ENCODE results near the gene CDK15. TPM values are rescaled to one million over a fixed set of nuclear protein-coding genes. Genes with fewer than 3 reads are reported as not detected.
"Not testable (repeated sequence)": the region's sequence is repeated elsewhere in the genome, so short reads cannot be mapped to it uniquely, and the experiment has no call there.

Gene CDK15
- 0.07 TPM in 1 of 2 replicates, not detected in the other for total RNA-seq
- long read RNA-seq, partial matches to known transcripts = 0 of 1 reads
- long read RNA-seq, other reads (novel, unspliced or antisense) = 1 of 1 reads

GRCh38 chr2:201806442-201807170, at the start of gene CDK15:
Gene CDK15 (plus strand): TSS chr2:201806537. CDS start chr2:201806665, 128 bp downstream.
- H3K27me3 Mint-ChIP-seq = peaks cover 3% of the 10 kb centered on the region
- DNase-seq (ENCODE audit: low spot score, unreplicated experiment) = no peak
- peaks cover 26% of the 10 kb centered on the region for H3K4me1 Mint-ChIP-seq (ENCODE audit: low read depth)
- no peak within 1 kb of the TSS for H3K27ac Mint-ChIP-seq
- no peaks in the 10 kb centered on the region for H3K36me3 Mint-ChIP-seq (ENCODE audit: insufficient read depth)
- no peak within 1 kb of the TSS for H3K4me3 Mint-ChIP-seq (ENCODE audit: low read depth)
- H3K9me3 Mint-ChIP-seq (ENCODE audit: low read depth) = no peaks in the 10 kb centered on the region
- no peak for TF ChIP-seq CTCF (IDR thresholded peaks at IDR 0.05; ENCODE audit: unreplicated experiment)

GRCh38 chr2:201758234-201758633, 48.1 kb upstream of the CDK15 start:
- peaks cover 35% of the 10 kb centered on the region for H3K4me1 Mint-ChIP-seq (ENCODE audit: low read depth)
- H3K4me3 Mint-ChIP-seq (ENCODE audit: low read depth) = peak overlapping the region; percentile 31
- peak overlapping the region; percentile 93 for H3K27ac Mint-ChIP-seq
- no peak for DNase-seq (ENCODE audit: low spot score, unreplicated experiment)
- H3K27me3 Mint-ChIP-seq = no peaks in the 10 kb centered on the region
- H3K36me3 Mint-ChIP-seq (ENCODE audit: insufficient read depth) = peaks cover 13% of the 10 kb centered on the region
- TF ChIP-seq CTCF (IDR thresholded peaks at IDR 0.05; ENCODE audit: unreplicated experiment) = no peak
- no peaks in the 10 kb centered on the region for H3K9me3 Mint-ChIP-seq (ENCODE audit: low read depth)

- Mint-ChIP-seq H3K27ac (peak overlapping the region; percentile 93), H3K27me3 (no peaks in the 10 kb centered on the region), H3K9me3 (ENCODE audit: low read depth) (no peaks in the 10 kb centered on the region), H3K4me1 (ENCODE audit: low read depth) (peaks cover 32% of the 10 kb centered on the region), H3K36me3 (ENCODE audit: insufficient read depth) (peaks cover 11% of the 10 kb centered on the region), H3K4me3 (ENCODE audit: low read depth) (no peak overlapping the region)
- no peak for TF ChIP-seq CTCF (IDR thresholded peaks at IDR 0.05; ENCODE audit: unreplicated experiment)
- DNase-seq (ENCODE audit: low spot score, unreplicated experiment) = no peak
Observed at GRCh38 chr2:201758873-201759272, 47.5 kb upstream of the CDK15 start.

GRCh38 chr2:201759567-201759966, 46.8 kb upstream of the CDK15 start:
- no peak for TF ChIP-seq CTCF (IDR thresholded peaks at IDR 0.05; ENCODE audit: unreplicated experiment)
- DNase-seq (ENCODE audit: low spot score, unreplicated experiment) = no peak
- Mint-ChIP-seq H3K27me3 (no peaks in the 10 kb centered on the region), H3K9me3 (ENCODE audit: low read depth) (no peaks in the 10 kb centered on the region), H3K27ac (no peak overlapping the region), H3K4me1 (ENCODE audit: low read depth) (peaks cover 26% of the 10 kb centered on the region), H3K36me3 (ENCODE audit: insufficient read depth) (peaks cover 14% of the 10 kb centered on the region), H3K4me3 (ENCODE audit: low read depth) (no peak overlapping the region)

GRCh38 chr2:201761101-201761500, 45.2 kb upstream of the CDK15 start:
- Mint-ChIP-seq H3K9me3 (ENCODE audit: low read depth) (no peaks in the 10 kb centered on the region), H3K4me1 (ENCODE audit: low read depth) (peaks cover 22% of the 10 kb centered on the region), H3K27me3 (no peaks in the 10 kb centered on the region), H3K36me3 (ENCODE audit: insufficient read depth) (peaks cover 14% of the 10 kb centered on the region), H3K4me3 (ENCODE audit: low read depth) (no peak overlapping the region), H3K27ac (peak overlapping the region; percentile 57)
- TF ChIP-seq CTCF (IDR thresholded peaks at IDR 0.05; ENCODE audit: unreplicated experiment) = no peak
- DNase-seq (ENCODE audit: low spot score, unreplicated experiment) = no peak

GRCh38 chr2:201764469-201764868, 41.9 kb upstream of the CDK15 start:
- not testable (repeated sequence) for H3K4me3 Mint-ChIP-seq (ENCODE audit: low read depth); DNase-seq (ENCODE audit: low spot score, unreplicated experiment); H3K27me3 Mint-ChIP-seq; H3K4me1 Mint-ChIP-seq (ENCODE audit: low read depth); H3K9me3 Mint-ChIP-seq (ENCODE audit: low read depth); H3K27ac Mint-ChIP-seq
- H3K36me3 Mint-ChIP-seq (ENCODE audit: insufficient read depth) = peaks cover 17% of the 10 kb centered on the region
